GM10847 (cell line): ENCODE measurements around the gene RFLNA.

ENCODE experiments used
- POLR2A ChIP-seq: IDR thresholded peaks from 2 replicates; pipeline ENCODE4 v1.6.1; 2011; ENCODE audit not compliant: insufficient read length; ENCODE audit errors: extremely low read depth

The RFLNA gene

GRCh38 chr12:124294780-124295341 is at the start of gene RFLNA:
TSS of gene RFLNA (plus strand) at chr12:124295093. CDS start at chr12:124295430, 337 bp downstream.
- no peak for TF ChIP-seq POLR2A

DNA sequence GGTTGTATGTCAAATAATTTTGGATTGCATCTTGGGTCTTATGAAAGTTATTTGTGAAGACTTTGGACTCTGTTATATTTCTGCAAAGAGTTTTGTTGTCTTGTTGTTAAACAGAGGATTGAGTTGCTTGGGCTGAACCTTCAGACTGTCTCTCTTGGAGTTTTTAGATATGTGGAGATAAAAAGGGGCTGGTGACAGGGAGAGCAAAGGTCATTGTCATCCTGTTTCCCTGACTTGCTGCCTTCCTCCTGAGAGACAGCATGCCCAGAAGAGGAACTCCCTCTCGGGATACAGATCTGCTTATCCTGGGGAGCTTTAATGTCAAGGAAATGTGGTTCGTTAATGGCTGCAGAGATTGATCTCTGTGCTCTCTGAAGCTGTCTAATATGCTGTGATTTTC is 47.6 kb upstream of the RFLNA start:
- no peak for TF ChIP-seq POLR2A

- TF ChIP-seq POLR2A: no peak
Observed at GRCh38 chr12:124248941-124249825, 45.7 kb upstream of the RFLNA start.

GRCh38 chr12:124251186-124251585 is 43.7 kb upstream of the RFLNA start:
- no peak for TF ChIP-seq POLR2A

- TF ChIP-seq POLR2A: no peak
Observed at GRCh38 chr12:124252964-124253363, 41.9 kb upstream of the RFLNA start.

- TF ChIP-seq POLR2A: no peak
Observed at GRCh38 chr12:124254126-124254525, 40.8 kb upstream of the RFLNA start.

DNA sequence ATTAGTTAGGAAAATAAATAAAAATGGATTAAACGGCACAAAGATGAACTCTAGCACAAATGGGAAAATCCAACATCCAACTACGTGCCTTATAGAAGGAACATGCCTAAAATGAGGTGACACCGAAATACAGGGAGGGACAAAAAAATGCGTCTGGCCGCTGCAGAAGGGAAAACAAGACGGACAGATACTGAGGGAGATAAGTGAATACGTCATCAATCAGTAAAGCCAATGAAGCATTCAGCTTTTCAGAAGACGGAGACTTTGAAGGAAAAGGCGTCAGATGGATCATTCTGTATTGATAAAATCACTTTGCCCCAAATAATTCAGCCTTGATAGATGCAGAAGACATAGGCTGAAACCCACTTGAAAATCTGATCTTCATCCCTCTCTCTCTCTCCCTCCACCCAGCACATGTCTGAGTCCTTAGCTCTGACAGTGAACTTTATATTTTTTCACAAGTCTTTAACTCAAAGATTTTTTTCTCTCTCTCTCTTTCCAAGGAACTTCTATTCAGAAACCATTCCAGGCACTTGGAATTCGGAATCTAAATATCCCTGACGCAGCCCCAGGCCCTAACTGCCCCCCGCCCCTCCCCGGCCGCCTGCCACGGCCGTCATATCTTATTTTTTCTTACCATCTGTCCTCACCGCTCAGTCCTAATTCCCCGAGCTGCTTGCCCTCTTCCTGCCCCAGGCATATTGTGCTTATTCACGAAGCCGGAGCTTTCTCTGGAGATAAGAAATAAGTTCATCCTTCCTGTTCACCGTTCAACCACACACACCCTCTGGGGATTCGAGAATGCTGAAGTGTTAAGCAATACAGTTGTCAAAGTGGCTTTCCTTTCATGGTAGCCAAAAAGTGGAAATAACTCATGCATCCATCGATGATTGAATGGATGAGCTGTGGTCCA is 35.5 kb upstream of the RFLNA start:
- TF ChIP-seq POLR2A: no peak

DNA sequence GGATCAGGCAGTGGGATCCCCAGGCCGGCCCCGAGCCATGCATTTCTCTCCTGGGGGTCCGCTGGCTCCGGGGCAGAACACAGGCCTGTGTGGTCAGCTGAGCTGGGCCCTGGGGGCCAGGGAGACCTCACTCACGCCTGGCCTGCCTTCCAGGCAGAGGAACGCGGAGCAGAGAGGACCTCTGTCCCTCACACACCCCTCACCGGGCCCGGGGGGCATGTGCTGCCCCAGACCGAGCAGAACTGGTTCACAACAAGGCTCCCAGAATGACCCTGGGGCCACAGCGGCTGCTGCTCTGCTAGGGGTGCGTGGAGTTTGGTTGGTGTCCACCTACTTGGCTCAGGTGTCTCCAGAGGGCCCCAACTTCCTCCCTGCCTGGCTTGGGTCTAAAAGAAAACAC is 33.0 kb upstream of the RFLNA start:
- TF ChIP-seq POLR2A: no peak

GRCh38 chr12:124264089-124264795 is 30.7 kb upstream of the RFLNA start:
- TF ChIP-seq POLR2A: no peak

DNA sequence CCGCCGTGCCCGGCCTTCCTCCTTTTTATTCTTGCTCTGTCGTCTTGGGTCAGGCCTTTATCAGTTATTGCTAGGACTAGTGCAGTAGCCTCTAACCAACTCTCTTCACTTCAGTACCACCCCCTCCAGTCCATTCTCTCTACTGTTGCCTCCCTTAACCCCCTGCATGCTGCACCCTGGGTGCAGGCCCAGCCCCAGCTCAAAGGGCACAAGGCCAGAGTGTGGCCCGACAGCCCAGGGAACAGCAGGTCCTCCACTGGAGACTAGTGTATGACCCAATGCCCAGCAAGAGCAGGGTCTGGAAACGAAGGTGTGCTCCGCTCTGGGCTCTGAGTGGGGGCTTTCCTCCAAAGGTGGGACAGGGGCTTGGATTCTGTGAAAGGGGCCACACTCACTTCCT is 30.0 kb upstream of the RFLNA start:
- no peak for TF ChIP-seq POLR2A

- TF ChIP-seq POLR2A: no peak
Observed at GRCh38 chr12:124267205-124267778, 27.6 kb upstream of the RFLNA start.

- TF ChIP-seq POLR2A: no peak
Observed at GRCh38 chr12:124270671-124271070, 24.2 kb upstream of the RFLNA start.

- no peak for TF ChIP-seq POLR2A
Observed at GRCh38 chr12:124273630-124274029, 21.3 kb upstream of the RFLNA start.

- TF ChIP-seq POLR2A: no peak
Observed at GRCh38 chr12:124276337-124276736, 18.6 kb upstream of the RFLNA start.
